ENCODE measurements around the gene TTC28. TPM values are rescaled to one million over a fixed set of nuclear protein-coding genes. Genes with fewer than 3 reads are reported as not detected.

TTC28 gene
- total and polyA plus RNA-seq, 11 donors, result 5.1 to 34.9 (median 21.8) TPM

GRCh38 chr22:28175730-28176492 is 503.7 kb downstream of the TTC28 start:
- Histone ChIP-seq H3K4me3 (no peak overlapping the region), H3K27ac (no peak overlapping the region), H3K4me1 (peaks cover 0 to 25% (median 10%) of the 10 kb centered on the region in 12 donors), H3K27me3 (no peaks in the 10 kb centered on the region), H3K36me3 (no peaks in the 10 kb centered on the region), H3K9me3 (peaks cover 0 to 6% (median 0%) of the 10 kb centered on the region in 12 donors)
- DNase-seq (no peak), ATAC-seq (no peak)
- 91 to 95% (median 92%) methylated on average over 4 of the region's 4 CpGs for WGBS, 4 donors
- no peak for TF ChIP-seq POLR2A (IDR thresholded peaks at IDR 0.05)
- TF ChIP-seq CTCF (IDR thresholded peaks at IDR 0.05), result no peak
- intact Hi-C loops (cut with DNase I), result loop anchor here in 1 of 10 donors (5.0 kb wide), 1 partner anchor 49 kb away; no protein-coding TSS in a partner anchor

- peaks cover 0 to 6% (median 0%) of the 10 kb centered on the region in 12 donors for H3K9me3 ChIP-seq
- intact Hi-C loops (cut with DNase I), result no loop called here
- no peak for TF ChIP-seq CTCF (IDR thresholded peaks at IDR 0.05)
- TF ChIP-seq POLR2A (IDR thresholded peaks at IDR 0.05), result no peak
- H3K36me3 ChIP-seq, result no peaks in the 10 kb centered on the region
- H3K4me3 ChIP-seq, result no peak overlapping the region
- H3K27me3 ChIP-seq, result no peaks in the 10 kb centered on the region
- ATAC-seq, result no peak
- WGBS, 4 donors, result 94 to 98% (median 97%) methylated on average over 4 of the region's 4 CpGs
- no peak overlapping the region for H3K27ac ChIP-seq
- H3K4me1 ChIP-seq, result peaks cover 0 to 28% (median 10%) of the 10 kb centered on the region in 12 donors
- no peak for DNase-seq
These were observed 505.1 kb downstream of the TTC28 start for GRCh38 chr22:28174509-28174908.

- ATAC-seq, result no peak
- Histone ChIP-seq H3K27ac (no peak overlapping the region), H3K4me3 (no peak overlapping the region), H3K27me3 (no peaks in the 10 kb centered on the region), H3K4me1 (peaks cover 0 to 28% (median 10%) of the 10 kb centered on the region in 12 donors), H3K9me3 (peaks cover 0 to 10% (median 0%) of the 10 kb centered on the region in 12 donors), H3K36me3 (no peaks in the 10 kb centered on the region)
- WGBS, 4 donors, result 63 to 72% (median 65%) methylated on average over 4 of the region's 4 CpGs
- intact Hi-C loops (cut with DNase I), result no loop called here
- DNase-seq, result no peak
- TF ChIP-seq CTCF (IDR thresholded peaks at IDR 0.05) (no peak), POLR2A (IDR thresholded peaks at IDR 0.05) (no peak)
These were observed 506.6 kb downstream of the TTC28 start for GRCh38 chr22:28172892-28173670.

GRCh38 chr22:28171712-28172111 is 507.9 kb downstream of the TTC28 start:
- intact Hi-C loops (cut with DNase I), result no loop called here
- no peaks in the 10 kb centered on the region for H3K27me3 ChIP-seq
- H3K27ac ChIP-seq, result no peak overlapping the region
- ATAC-seq, result peak in 1 of 4 donors; percentile 41
- H3K9me3 ChIP-seq, result peaks cover 0 to 10% (median 0%) of the 10 kb centered on the region in 12 donors
- H3K36me3 ChIP-seq, result no peaks in the 10 kb centered on the region
- peaks cover 0 to 28% (median 10%) of the 10 kb centered on the region in 12 donors for H3K4me1 ChIP-seq
- DNase-seq, result no peak
- no peak overlapping the region for H3K4me3 ChIP-seq
- TF ChIP-seq POLR2A (IDR thresholded peaks at IDR 0.05), result no peak
- no peak for TF ChIP-seq CTCF (IDR thresholded peaks at IDR 0.05)

Data from heart left ventricle (tissue), 16 donors.